ENCODE results near the gene SLC13A3.

DNA sequence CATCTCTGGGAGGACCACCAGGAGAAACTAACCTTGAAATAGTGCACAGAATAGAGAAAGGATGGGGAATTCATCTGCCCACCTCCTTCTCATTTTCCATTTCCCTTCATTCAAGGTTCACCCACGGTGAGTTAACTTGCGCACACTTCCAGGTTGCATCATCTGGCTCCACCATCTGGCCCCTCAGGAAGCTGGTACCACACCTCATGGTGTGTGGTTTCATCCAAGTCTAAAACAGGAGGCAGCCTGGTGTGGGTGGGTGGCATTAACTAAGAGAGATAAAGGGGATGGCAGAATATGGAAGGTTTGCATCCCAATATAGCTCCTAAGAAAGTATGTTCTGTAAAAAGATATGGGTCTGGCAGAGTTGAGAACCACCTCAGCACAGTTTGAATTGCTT lies 141.7 kb downstream of the SLC13A3 start:
- TF ChIP-seq, protein P1, sequence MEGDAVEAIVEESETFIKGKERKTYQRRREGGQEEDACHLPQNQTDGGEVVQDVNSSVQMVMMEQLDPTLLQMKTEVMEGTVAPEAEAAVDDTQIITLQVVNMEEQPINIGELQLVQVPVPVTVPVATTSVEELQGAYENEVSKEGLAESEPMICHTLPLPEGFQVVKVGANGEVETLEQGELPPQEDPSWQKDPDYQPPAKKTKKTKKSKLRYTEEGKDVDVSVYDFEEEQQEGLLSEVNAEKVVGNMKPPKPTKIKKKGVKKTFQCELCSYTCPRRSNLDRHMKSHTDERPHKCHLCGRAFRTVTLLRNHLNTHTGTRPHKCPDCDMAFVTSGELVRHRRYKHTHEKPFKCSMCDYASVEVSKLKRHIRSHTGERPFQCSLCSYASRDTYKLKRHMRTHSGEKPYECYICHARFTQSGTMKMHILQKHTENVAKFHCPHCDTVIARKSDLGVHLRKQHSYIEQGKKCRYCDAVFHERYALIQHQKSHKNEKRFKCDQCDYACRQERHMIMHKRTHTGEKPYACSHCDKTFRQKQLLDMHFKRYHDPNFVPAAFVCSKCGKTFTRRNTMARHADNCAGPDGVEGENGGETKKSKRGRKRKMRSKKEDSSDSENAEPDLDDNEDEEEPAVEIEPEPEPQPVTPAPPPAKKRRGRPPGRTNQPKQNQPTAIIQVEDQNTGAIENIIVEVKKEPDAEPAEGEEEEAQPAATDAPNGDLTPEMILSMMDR (IDR thresholded peaks at IDR 0.05) = no peak
- no peak for TF ChIP-seq POLR2AphosphoS5 (IDR thresholded peaks at IDR 0.05)
